GM18951 (cell line): ENCODE results near the gene DNAH14.
"Not testable (repeated sequence)": the region's sequence is repeated elsewhere in the genome, so short reads cannot be mapped to it uniquely, and the experiment has no call there.

Source experiments
- POLR2A ChIP-seq: IDR thresholded peaks from 4 replicates; pipeline ENCODE4 v1.6.1; 2011; ENCODE audit warnings: mild to moderate bottlenecking; ENCODE audit not compliant: insufficient read length, insufficient read depth; ENCODE audit errors: extremely low read depth
- in situ Hi-C: fragments of 300-500 bp; cut with MboI; formaldehyde crosslinking; loops from one replicate; pipeline ENCODE4 v1.12.0; 2022; ENCODE audit warnings: low sequenced_read_pairs, mixed read lengths, inconsistent platforms; ENCODE audit not compliant: unreplicated experiment

The DNAH14 gene

DNA sequence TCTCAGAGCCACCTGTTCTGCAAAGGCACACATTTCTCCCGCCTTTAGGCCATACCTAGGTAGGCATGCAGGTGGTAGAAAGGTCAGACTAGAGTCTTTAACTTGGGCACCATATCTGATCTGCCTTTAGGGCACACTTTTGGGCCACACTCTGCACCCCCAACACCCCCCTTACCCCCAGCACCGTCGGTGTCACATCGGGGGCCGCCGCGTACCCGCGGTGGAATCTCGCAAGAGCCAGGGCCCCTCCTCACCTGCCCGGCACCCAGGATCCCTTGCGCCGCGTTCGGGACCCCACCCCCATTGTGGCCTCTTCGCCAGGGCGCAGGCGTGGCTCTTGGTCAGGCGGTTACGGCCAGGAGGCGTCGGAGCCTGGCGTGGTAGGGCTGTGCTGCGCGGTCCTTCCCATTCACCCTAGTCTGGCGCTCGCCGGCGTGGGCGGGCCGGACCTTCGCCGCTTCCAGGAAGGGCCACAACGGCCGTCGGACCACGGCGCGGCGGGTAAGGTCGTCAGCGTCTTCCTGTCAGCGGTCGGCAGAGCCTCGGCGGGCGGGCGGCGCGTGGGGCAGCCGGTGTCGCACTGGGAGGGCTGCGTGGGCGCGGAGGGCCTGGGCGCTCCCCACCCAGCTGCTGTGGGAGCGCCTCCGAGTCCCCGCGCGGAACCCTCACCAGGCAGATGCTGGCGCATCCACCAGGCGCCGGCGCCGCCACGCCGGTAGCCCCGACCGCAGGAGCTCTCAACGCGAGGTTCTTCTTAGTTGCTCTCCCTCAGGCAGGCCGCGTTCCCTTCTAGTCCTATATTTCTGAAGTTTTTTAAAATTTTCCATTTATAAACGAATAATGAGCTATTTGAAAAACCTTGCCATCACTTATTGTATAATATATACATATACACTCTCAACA is at the start of gene DNAH14:
DNAH14 (plus strand) TSS at position 341 of the 903 bp plus-strand sequence. CDS start 23,028 bp downstream, outside the sequence.
- in situ Hi-C loops = no loop called here
- peak; percentile 30 for TF ChIP-seq POLR2A

DNA sequence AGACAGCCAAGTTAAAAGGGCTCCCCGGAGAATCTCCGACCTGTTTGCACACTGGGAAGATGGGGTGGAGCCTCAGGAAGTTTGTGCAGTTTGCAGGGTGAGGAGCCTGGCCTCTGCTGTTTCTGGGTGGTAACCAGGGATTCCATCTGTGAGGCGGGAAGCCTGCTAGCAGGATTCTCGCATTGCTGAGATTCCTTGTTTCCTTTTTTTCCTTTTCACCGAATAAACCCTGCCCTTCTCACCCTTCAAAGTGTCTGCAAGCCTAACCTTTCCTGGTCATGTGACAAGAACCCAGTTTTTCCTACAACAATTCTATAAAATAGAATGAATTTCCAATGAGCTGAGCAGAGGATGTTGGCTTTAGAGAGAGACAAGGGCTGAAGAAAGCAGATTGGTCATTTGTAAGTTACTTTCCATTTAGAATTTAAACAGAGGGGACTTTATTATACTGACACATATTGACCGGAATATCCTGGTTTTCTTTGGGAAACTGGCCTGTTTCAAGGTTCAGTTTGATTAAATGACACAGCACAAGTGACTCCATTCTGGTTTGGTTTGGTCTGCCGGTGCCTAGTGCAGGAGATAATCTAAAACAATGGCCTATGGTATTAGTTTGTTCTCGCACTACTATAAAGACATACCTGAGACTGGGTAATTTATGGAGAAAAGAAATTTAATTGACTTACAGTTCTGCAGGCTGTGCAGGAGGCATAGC is 48.7 kb upstream of the DNAH14 start:
- in situ Hi-C loops = no loop called here
- no peak for TF ChIP-seq POLR2A

DNA sequence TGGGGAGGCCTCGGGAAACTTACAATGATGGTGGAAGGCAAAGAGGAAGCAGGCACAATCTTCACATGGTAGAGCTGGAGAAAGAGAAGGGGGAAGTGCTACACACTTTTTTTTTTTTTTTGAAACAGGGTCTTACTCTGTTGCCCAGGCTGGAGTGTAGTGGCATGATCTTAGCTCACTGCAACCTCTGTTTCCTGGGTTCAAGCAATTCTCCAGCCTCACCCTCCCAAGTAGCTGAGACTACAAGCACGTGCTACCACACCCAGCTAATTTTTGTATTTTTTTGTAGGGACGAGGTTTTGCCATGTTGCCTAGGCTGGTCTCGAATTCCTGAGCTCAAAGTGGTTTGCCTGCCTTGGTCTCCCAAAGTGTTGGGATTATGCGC is 48.2 kb upstream of the DNAH14 start:
- in situ Hi-C loops = not testable (repeated sequence)

DNA sequence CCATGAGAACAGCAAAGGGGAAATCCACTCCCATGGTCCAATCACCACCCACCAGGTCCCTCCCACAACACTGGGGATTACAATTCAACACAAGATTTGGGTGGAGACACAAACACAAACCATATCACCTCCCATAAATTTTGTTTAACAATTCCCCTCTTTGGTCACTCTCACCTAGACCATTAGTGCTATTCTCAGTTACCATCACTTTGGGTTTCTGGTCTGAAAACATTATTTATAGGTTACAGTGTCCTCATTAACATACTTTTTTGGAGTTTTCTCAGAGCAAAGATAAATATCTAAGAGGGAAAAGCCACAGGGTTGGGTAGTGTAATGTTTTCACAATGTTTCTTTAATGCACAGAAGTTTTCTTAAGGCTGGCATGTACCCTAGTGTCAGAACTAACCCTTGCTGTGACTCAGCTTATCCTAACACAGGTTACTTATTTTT is 47.7 kb upstream of the DNAH14 start:
- in situ Hi-C loops = no loop called here

DNA sequence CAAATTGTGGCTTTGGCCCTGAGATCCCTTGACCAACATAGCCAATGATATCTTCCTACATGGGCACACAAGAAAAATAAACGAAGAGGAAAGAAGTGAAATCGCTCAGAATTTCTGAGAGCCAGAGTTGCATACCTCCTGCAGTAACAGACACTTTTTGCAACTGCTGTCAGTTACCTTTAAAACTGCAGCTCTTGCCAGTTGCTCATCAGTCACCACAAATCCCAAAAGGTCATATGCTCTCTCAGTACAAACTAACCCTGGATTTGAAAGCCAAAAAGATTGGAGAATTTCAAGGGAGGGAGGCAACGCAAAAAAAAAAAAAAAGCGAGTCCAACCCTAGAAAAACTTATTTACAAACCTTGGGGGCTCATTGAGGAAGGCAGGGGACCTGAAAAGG is 47.2 kb upstream of the DNAH14 start:
- in situ Hi-C loops = no loop called here
- no peak for TF ChIP-seq POLR2A

More for the DNA sequence above, 47.7 kb upstream of the DNAH14 start:
- no peak for TF ChIP-seq POLR2A

DNA sequence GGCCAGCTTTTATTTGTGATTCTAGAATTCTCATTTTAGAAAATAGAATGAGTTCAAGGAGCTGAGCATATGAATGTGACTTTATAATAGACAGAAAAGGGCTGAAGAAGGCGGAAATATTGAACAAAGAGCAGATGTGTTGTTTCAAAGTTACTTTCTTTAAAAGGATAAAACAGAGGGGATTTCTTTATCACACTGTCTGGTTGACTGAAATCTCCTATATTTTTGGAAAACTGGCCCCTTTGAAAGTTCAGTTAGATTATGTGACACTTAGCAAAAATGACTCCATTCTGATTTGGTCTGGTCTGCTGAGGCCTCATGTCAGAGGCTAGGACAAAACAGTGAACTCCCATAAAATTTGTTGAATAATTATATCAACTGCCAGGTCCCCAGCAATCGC is 46.4 kb upstream of the DNAH14 start:
- in situ Hi-C loops = no loop called here
- TF ChIP-seq POLR2A = no peak

DNA sequence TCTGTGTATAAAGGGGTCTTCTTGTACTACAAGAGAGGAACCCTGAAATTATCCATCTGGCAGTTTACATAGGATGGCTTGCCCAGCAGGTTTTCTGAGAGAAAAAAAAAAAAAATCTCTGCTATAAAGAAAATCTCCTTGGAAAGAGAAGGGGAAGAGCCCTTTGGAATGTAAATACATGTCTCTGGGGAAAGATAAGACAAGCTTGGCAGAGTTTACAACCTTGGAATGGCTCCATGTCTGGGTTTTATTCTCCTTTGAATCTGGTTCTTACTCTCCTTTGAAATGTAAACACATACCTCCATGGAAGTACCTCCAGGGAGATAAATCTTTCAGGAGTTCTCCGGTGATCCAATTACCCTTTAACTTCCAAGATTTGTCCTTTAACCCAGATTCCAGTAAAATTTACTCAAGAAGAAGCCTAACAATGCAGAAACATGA is 45.1 kb upstream of the DNAH14 start:
- in situ Hi-C loops = no loop called here
- no peak for TF ChIP-seq POLR2A

DNA sequence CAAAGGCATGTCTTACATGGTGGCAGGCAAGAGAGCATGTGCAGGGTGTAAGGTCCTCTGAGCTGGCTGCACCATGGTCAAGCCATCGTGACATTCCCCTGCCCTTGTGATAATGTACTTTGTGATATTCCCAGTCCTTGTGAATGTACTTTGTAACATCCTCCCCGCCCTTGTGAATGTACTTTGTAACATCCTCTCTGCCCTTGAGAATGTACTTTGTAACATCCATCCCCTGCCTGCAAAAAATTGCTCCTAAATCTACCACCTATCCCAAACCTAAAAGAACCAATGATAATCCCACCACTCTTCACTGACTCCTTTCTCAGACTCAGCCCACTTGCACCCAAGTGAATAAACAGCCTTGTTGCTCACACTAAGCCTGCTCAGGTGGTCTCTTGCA is 44.1 kb upstream of the DNAH14 start:
- in situ Hi-C loops = not testable (repeated sequence)

DNA sequence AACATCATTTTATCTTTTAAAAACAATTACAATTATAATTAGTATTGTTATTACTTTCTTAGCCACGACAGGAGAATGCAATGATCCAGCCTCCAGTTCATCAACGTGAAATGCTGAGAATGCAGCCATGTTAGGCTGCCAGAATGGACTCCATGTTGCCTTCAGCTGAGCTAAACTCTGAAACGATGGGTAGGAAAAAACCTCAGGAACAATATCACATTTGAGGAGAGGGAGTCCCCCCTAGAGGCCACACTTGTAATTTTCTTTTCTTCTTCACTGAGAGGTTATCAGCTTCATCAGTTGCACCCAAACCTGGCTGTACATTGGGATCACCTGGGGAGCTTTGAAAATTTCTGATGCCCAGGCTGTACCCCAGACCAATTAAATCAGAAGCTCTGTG is 34.6 kb upstream of the DNAH14 start:
- in situ Hi-C loops = no loop called here
- no peak for TF ChIP-seq POLR2A

DNA sequence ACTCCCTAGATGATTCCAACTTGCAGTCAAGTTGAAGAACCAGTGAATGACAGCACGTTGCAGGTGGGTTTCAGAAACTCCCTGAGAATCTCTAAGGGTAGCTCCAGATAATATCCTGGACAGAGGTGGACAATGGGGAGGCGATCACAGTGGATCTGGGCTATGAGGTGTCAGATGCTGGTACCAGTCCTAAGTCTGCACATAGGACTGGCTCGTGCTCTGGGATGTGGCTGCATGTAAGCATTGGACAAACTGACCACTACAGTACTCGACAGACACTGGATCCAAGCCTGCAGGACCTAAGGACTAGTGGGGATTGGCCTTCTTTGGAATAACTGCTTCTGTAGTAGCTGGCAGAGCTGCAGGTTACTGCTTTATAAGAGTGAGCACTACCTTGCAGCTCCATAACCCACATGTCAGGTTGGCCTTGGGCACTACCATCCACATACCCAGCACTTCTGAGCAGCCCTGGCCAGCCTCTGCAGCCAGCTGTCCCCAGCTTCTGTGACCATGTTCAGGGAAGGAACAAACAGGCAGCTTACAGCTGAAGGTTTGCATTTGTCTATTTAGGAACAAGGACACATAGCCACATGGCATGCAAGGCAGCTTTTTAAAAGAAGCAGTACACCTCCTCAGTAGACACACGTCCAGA is 33.2 kb upstream of the DNAH14 start:
- no peak for TF ChIP-seq POLR2A
- in situ Hi-C loops = no loop called here

DNA sequence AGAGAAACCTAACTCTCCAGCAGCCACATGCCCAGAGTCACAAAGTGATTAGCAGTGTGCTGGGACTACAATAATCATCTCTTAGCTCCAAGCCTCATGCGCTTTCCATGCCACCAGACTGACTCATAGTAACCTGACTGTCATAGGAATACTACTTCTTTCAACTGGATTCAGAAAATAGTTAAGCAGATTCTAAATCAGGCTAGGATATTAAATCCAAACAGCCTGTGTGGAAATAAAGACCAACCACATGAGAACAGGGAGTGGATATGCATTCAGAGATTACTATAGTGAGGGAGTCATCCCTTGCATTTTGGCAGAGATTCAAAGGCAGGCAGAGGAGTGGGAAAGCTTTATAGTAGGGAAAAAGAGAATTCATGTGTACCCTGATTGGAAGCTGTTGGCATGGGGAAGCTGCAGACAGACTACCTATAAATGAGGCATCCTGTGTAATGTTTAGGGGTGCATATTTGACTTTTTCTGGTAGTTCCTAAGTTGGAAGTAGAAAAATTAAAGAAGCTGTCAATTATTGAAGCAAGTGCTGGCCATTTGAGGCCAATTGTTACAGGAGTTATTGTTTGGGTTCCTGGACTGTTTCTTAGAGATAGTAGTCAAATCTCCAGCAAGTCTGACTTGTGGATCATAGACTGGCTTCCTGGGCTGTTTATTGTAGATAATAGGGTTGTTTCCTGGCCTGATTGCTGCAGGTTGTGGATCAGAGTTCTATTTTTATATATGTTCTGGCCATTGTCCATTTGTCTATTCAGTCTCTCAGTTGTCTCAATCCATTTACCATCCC is 31.7 kb upstream of the DNAH14 start:
- TF ChIP-seq POLR2A = no peak

DNA sequence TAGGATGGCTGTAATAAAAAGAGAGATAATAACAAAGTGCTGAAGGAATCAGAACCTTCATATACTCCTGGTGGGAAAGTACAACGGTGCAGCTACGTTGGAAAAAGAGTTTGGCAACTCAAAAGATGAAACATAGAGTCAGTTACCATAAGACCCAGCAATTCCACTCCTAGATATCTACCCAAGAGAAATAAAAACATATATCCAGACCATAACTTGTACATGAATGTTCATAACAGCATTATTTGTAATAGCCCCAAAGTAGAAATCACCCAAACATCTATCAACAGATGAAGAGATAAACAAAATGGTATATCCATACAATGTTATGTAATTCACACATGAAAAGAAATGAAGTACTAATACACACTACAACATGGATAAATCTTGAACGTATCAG is 30.5 kb upstream of the DNAH14 start:
- TF ChIP-seq POLR2A = no peak
- in situ Hi-C loops = no loop called here

More for the DNA sequence above, 31.7 kb upstream of the DNAH14 start:
- in situ Hi-C loops = no loop called here

DNA sequence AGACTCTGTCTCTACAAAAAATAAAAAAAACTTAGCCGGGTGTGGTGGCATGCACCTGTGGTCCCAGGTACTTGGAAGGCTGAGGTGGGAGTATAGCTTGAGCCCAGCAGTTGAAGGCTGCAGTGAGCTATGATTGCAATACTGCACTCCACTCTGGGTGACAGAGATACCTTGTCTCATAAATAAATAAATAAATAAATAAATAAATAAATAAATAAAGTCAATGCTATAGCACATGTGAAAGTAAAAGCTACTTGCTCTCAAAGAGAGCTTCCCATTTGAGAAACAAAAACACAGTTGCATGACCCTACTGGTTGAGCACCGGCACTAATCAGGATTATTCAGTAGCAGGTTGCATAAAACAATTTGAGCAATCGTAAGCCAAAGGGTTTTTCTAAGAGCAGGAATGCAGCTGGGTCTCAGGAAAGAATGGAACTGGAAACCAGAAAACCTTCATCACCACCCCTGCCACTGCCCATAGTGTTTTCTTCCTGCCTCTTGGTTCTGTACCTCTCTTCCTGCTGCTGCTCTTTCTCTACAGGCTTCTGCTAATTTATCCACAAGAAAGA is 29.3 kb upstream of the DNAH14 start:
- in situ Hi-C loops = no loop called here
- TF ChIP-seq POLR2A = no peak
